NB4 (cell line): Measurements from ENCODE around the gene RNF114.

Source experiments
- DNase-seq: peaks from one replicate; pipeline ENCODE4 v3.0.0; 2010; ENCODE audit warnings: low read depth
- H3K4me3 ChIP-seq: one replicate; pipeline ENCODE4 v1.5.1; 2011; ENCODE audit warnings: mild to moderate bottlenecking, low read depth, low read length, moderate library complexity
- MYC ChIP-seq: IDR thresholded peaks from 2 replicates; pipeline ENCODE4 v1.6.1; 2011; ENCODE audit warnings: low read depth, low read length
- POLR2A ChIP-seq: IDR thresholded peaks from 2 replicates; pipeline ENCODE4 v1.6.1; 2011; ENCODE audit warnings: mild to moderate bottlenecking; ENCODE audit not compliant: insufficient read length; ENCODE audit errors: extremely low read depth
- TF ChIP-seq, protein P1 (sequence below): IDR thresholded peaks from one replicate; pipeline ENCODE4 v1.5.1; 2012; ENCODE audit warnings: low read depth, low read length
- TF ChIP-seq, protein P2 (sequence below): IDR thresholded peaks from 2 replicates; pipeline ENCODE4 v1.6.1; 2011; ENCODE audit warnings: low read depth, low read length

The RNF114 gene

DNA sequence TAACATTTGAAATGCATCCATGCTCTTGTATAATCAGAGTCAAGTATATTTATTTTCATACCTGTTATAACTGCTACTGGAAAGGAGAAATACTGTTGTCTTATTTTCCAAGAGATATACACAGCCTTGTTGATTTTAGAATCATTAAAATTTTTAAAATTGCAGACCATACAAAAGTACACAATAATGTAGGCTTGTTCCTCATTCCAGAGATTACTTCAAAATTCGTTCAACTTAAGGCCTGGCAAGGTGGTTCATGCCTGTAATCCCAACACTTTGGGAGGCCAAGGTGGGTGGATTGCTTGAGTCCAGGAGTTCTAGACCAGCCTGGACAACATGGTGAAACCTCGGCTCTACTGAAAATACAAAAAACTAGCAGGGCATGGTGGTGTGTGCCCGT lies 6.1 kb downstream of the RNF114 start:
- TF ChIP-seq POLR2A = no peak
- no peak for TF ChIP-seq MYC
- TF ChIP-seq, protein P1, sequence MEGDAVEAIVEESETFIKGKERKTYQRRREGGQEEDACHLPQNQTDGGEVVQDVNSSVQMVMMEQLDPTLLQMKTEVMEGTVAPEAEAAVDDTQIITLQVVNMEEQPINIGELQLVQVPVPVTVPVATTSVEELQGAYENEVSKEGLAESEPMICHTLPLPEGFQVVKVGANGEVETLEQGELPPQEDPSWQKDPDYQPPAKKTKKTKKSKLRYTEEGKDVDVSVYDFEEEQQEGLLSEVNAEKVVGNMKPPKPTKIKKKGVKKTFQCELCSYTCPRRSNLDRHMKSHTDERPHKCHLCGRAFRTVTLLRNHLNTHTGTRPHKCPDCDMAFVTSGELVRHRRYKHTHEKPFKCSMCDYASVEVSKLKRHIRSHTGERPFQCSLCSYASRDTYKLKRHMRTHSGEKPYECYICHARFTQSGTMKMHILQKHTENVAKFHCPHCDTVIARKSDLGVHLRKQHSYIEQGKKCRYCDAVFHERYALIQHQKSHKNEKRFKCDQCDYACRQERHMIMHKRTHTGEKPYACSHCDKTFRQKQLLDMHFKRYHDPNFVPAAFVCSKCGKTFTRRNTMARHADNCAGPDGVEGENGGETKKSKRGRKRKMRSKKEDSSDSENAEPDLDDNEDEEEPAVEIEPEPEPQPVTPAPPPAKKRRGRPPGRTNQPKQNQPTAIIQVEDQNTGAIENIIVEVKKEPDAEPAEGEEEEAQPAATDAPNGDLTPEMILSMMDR = no peak
- TF ChIP-seq, protein P2, sequence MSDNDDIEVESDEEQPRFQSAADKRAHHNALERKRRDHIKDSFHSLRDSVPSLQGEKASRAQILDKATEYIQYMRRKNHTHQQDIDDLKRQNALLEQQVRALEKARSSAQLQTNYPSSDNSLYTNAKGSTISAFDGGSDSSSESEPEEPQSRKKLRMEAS = no peak
- no peak overlapping the region for H3K4me3 ChIP-seq
- DNase-seq = no peak

DNA sequence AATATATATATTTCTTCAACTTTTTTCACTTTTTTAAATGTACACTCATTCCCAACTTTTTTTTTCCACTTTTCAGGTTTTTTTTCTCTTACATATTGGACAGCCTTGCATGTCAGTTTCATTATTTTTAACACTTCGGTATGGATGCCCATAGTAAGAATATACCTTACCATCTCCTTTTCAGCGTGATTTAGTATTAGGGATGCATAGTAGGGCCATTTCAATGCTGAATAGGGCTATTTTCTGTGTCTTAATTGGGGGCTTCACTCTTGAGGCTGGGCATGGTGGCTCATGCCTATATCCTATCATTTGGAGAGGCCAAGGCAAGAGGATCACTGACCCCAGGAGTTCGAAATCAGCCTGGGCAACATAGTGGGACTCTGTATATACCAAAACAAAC lies 6.7 kb downstream of the RNF114 start:
- DNase-seq = no peak
- H3K4me3 ChIP-seq = no peak overlapping the region
- TF ChIP-seq MYC (no peak), POLR2A (no peak)
- TF ChIP-seq, protein P2 = no peak
- TF ChIP-seq, protein P1 = no peak

DNA sequence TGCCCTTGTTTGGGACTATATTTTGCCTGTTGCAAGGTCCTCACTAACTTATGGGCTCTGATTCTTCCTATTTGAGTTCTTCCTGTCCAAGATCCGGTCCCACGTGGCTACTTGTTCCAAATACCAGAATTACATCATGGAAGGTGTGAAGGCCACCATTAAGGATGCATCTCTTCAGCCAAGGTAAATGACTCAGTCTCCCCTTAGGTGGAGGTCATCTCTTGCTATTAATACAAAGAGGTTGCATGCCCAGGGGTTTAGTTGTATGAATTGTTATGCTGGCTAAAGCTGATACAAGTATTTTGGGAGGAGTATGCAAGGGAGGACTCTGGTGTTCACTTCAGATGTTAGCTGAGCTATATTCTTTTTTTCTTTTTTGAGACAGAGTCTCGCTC lies 9.1 kb downstream of the RNF114 start:
- no peak overlapping the region for H3K4me3 ChIP-seq
- no peak for DNase-seq
- TF ChIP-seq MYC (no peak), POLR2A (no peak)
- TF ChIP-seq, protein P2 = no peak
- TF ChIP-seq, protein P1 = no peak

DNA sequence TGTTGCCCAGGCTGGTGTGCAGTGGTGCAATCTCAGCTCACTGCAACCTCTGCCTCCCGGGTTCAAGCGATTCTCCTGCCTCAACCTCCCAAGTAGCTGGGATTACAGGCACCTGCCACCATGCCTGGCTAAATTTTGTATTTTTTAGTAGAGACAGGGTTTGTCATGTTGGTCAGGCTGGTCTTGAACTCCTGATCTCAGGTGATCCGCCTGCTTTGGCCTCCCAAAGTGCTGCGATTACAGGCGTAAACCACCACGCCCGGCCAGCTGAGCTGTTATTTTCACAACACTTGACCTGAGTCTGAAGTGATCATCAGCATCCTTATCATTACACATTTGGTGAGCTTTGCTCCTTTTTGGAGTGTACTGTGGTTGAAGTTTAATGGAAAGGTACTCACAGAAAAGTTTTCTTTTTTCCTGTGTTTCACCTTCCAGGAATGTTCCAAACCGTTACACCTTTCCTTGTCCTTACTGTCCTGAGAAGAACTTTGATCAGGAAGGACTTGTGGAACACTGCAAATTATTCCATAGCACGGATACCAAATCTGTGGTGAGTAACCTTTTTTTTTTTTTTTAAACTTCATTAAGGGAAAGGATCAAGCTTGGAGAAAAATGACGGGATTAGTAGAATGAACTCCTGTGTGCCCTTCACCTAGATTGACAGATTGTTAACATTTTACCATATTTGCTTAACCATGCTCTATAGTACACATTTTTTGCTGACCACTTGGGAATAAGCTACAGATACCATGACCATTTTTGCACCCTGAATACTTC lies 9.7 kb downstream of the RNF114 start:
- no peak for DNase-seq
- H3K4me3 ChIP-seq = no peak overlapping the region
- TF ChIP-seq MYC (no peak), POLR2A (no peak)
- TF ChIP-seq, protein P2 = no peak
- TF ChIP-seq, protein P1 = no peak

DNA sequence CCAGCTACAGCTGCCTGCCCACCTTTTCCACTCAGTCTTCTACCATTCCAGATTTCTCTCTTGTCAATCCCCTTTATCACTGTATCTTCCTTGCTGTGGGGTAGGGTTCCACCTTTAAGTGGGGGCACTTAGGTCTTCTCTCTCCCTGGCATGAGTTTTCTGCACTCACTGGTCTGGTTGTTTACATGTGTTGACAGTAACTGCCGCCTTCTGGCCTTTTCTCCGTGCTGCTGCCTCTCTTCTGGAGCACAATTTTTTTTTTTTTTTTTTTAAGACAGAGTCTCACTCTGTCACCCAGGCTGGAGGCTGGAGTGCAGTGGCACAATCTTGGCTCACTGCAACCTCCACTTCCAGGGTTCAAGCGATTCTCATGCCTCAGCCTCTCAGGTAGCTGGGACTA lies 12.0 kb downstream of the RNF114 start:
- TF ChIP-seq POLR2A (no peak), MYC (no peak)
- TF ChIP-seq, protein P2 = no peak
- TF ChIP-seq, protein P1 = no peak
- H3K4me3 ChIP-seq = no peak overlapping the region
- no peak for DNase-seq
